GM12872 (cell line): ENCODE results near the gene SHISA3.

Experiments
- TF ChIP-seq, protein P1 (sequence below): IDR thresholded peaks from 3 replicates; pipeline ENCODE4 v1.5.1; 2011; ENCODE audit warnings: low read depth, mild to moderate bottlenecking, low read length, moderate library complexity; ENCODE audit not compliant: insufficient read depth

SHISA3 gene

DNA sequence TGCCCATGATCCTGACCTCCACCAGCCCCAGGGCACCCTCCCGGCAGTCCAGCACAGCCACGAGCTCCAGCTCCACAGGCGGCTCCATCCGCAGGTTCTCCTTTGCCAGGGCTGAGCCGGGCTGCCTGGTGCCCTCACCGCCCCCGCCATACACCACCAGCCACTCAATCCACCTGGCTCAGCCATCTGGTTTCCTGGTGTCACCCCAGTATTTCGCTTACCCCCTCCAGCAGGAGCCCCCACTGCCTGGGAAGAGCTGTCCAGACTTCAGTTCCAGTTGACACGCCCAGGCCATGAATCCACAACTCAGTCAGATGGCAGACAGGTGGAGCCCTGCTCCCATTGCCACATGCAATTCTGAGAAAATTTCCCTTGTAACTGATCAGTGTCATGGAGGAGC, 3.9 kb downstream of the SHISA3 start:
- TF ChIP-seq, protein P1, sequence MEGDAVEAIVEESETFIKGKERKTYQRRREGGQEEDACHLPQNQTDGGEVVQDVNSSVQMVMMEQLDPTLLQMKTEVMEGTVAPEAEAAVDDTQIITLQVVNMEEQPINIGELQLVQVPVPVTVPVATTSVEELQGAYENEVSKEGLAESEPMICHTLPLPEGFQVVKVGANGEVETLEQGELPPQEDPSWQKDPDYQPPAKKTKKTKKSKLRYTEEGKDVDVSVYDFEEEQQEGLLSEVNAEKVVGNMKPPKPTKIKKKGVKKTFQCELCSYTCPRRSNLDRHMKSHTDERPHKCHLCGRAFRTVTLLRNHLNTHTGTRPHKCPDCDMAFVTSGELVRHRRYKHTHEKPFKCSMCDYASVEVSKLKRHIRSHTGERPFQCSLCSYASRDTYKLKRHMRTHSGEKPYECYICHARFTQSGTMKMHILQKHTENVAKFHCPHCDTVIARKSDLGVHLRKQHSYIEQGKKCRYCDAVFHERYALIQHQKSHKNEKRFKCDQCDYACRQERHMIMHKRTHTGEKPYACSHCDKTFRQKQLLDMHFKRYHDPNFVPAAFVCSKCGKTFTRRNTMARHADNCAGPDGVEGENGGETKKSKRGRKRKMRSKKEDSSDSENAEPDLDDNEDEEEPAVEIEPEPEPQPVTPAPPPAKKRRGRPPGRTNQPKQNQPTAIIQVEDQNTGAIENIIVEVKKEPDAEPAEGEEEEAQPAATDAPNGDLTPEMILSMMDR, result no peak

- TF ChIP-seq, protein P1, result 0 out of 3 replicates have a peak, but pooled peaks have one; percentile 22
Measured at GRCh38 chr4:42404001-42404400, 6.7 kb downstream of the SHISA3 start.

DNA sequence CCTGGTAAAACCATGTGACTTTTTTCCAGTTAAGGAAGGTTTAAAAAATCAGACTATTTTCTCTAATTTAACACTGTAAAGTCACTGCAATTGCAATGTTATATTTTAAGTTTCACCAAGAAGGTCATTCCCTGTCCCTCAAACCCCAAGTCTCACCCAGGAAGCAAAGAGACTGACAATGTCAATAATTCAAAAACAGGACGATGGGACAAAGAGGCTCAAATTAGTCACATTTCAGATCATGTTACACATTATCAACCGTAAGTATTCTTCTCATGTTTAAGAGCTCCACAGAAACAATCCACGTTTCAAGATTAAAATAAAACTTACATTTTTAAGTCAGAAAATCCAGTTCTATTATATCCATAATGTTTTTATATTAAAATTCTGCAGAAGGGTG, 13.2 kb downstream of the SHISA3 start:
- TF ChIP-seq, protein P1, result no peak

- TF ChIP-seq, protein P1, result no peak
Measured at GRCh38 chr4:42411803-42412202, 14.5 kb downstream of the SHISA3 start.

- TF ChIP-seq, protein P1, result no peak
Measured at GRCh38 chr4:42412251-42412650, 15.0 kb downstream of the SHISA3 start.

- TF ChIP-seq, protein P1, result no peak
Measured at GRCh38 chr4:42415281-42415680, 18.0 kb downstream of the SHISA3 start.

GRCh38 chr4:42416017-42416416, 18.7 kb downstream of the SHISA3 start:
- TF ChIP-seq, protein P1, result no peak

DNA sequence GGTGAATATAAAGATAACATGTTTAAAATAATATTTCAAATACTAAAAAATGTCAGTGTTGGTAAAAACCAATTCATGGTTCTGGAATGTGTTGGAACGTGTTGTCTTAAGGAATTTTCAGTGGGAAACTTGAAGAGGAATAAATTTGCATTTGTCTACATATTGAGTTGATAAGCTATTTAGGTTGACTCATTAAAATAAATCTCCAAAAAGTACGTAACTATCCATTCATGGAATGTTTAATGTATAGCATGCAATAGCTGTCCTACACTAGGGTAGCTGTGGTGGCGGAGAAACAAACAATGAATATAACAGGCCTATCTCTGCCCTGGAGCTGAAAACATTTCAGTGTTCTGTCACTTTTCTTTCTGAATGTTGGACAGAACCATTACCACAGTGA, 20.3 kb downstream of the SHISA3 start:
- TF ChIP-seq, protein P1, result no peak
